ENCODE measurements around the gene PITPNB.

Gene PITPNB

GRCh38 chr22:27859336-27859735 lies 59.7 kb downstream of the PITPNB start:
- no peak for DNase-seq (ENCODE audit: low read depth in 2 of 2)

DNA sequence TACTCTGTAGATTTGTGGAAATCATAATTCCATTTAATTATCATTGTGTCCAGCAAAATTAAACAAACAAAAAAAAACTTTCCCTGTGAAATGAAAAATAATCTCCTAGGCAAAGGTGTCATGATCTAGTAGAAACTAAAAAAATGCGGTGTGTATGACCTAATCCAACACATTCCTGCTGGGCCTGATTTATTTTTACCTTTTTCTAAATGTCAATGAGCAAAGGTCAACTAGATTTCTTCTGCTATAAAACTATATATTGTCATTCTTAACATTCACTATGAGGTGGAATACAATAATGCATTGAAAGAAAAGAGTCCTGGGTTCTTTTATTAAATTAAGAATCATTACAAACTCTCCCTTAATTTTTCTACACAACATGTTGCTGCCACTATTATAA lies 60.4 kb downstream of the PITPNB start:
- DNase-seq (ENCODE audit: low read depth in 2 of 2), result no peak

DNA sequence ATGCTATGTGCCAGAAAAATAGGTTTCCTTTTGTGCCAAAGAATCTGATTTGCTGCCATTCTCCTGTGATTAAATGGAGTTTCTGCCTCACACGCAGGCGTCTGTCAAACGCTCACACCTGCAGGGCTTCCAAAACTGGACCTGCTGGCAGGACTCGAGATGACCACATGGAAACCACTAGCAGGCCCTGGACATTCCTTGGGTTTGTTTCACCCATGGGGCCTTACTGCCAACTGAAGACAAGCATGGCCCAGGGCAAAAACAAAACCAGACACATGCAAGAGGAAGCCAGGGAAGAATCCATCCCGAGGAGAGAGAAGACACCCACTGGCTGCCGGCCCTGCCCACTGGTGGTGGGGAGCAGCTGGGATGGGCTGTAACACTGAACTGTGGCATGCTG lies 61.6 kb downstream of the PITPNB start:
- no peak for DNase-seq (ENCODE audit: low read depth in 2 of 2)

DNA sequence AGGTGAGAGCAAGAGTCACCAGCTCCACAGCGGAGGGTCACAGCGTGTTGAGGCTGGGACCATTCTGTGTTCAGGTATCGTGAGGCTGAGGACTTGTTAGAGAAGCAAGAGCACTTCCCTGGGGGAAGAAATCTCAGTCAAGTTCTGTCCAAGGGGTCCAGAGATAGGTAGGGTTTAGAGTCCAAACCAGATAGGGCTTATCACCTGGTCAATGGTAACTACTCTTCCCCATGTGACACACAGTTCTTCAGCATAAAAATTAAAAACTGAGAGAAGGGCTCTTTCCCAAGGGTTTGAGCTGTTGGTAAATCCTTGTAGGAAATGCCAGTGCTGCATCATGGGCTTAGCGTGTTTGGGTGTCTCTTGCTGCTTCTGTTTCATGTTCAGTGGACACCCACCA lies 62.7 kb downstream of the PITPNB start:
- DNase-seq (ENCODE audit: low read depth in 2 of 2), result no peak

GRCh38 chr22:27853424-27853823 lies 65.6 kb downstream of the PITPNB start:
- DNase-seq (ENCODE audit: low read depth in 2 of 2), result no peak

DNA sequence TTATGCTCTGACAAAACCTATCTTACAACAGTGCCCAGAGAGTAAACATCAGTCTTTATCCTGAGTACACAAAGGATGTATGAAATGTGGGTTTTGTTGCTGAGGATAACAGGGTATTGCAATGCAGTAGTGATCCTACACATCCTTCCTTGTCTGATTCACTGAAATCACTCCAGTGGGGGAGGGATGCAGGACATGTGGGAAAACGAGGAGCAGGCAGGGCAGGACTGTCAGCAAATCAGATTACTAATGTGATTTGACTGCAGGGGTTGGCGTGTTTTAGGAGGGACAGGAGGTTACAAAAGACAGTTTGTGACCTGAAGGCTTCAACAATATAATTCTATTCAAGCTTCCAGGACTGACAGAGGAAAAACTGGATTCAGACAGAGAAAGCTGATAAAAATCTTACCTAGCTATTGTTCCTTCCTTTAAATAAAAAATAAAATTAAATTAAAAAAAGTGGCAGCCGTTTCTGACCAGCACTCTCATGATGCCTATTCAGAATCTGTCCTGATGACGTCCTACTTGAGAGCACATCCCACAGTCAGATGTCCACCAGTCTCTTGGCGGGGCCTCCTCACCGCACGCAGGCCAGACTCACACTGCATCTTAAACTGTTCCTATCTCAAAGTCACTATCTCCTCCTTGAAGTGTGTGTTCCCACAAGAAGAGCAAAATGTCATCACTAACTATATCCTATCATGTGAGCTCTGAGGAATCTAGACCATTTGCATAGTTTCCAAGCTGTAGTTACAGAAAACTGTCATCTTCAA lies 66.9 kb downstream of the PITPNB start:
- no peak for DNase-seq (ENCODE audit: low read depth in 2 of 2)

- DNase-seq (ENCODE audit: low read depth in 2 of 2), result no peak
Measured at GRCh38 chr22:27850000-27850521, 69.0 kb downstream of the PITPNB start.

GRCh38 chr22:27848005-27848404 lies 71.1 kb downstream of the PITPNB start:
- no peak for DNase-seq (ENCODE audit: low read depth in 2 of 2)

DNA sequence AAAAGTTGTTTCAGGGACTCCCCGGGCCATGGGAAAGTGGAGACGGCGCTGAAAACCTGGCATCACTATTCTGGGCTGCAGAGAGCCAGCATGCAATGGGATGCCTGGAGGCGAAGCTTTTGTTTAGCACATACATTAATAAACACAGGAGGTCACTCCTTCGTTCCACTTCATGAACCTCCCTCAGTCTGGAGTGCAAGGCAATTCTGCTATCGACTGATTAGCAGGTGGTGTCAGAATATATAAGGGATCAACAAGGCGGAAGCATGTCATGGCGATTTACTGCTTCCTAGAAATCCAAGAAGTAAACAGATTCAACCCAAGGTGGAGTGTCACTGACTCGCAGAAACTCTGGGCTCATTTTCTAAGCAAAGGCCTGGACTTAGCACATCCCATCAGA lies 72.1 kb downstream of the PITPNB start:
- no peak for DNase-seq (ENCODE audit: low read depth in 2 of 2)

DNA sequence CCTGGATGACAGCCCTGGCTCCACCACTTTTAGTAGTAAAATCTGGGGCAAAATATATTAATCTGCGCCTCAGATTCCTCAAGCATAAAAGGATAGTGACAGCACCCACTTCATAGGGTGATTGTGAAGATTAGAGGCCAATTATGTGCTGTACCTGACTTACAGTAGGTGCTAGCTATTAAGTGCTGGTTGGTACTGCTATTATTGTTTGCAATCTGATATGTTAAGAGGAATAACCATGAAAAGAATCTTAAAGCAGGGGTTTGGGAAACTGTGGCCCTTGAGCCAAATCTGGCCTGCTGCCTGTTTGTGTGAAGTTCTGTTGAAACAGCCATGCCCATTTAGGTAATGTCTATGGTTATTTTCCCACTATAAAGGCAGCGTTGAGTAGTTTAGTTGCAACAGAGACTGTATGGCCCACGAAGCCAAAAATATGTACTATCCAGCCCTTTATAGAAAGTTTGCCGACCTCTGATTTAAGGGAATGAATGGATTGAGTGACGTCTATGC lies 72.8 kb downstream of the PITPNB start:
- no peak for DNase-seq (ENCODE audit: low read depth in 2 of 2)

DNA sequence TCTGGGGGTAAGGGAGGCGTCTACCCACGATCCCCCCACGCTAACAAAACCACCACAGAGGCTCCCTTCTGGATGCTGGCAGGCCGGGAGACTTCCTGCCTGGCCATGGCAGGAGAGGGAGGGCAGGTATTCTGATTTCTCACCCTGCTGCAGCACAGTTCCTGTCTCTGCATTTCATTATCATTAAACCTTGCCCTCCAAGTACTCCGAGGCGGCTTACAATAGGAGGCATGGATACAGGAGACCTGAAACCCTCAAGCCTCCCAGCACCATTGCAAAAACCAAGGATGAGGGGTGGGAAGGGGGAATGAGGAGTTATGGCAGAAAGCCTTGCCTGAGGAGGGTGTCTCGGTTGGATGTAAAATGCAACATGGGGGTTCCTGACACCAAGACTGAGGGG lies 73.4 kb downstream of the PITPNB start:
- no peak for DNase-seq (ENCODE audit: low read depth in 2 of 2)

DNA sequence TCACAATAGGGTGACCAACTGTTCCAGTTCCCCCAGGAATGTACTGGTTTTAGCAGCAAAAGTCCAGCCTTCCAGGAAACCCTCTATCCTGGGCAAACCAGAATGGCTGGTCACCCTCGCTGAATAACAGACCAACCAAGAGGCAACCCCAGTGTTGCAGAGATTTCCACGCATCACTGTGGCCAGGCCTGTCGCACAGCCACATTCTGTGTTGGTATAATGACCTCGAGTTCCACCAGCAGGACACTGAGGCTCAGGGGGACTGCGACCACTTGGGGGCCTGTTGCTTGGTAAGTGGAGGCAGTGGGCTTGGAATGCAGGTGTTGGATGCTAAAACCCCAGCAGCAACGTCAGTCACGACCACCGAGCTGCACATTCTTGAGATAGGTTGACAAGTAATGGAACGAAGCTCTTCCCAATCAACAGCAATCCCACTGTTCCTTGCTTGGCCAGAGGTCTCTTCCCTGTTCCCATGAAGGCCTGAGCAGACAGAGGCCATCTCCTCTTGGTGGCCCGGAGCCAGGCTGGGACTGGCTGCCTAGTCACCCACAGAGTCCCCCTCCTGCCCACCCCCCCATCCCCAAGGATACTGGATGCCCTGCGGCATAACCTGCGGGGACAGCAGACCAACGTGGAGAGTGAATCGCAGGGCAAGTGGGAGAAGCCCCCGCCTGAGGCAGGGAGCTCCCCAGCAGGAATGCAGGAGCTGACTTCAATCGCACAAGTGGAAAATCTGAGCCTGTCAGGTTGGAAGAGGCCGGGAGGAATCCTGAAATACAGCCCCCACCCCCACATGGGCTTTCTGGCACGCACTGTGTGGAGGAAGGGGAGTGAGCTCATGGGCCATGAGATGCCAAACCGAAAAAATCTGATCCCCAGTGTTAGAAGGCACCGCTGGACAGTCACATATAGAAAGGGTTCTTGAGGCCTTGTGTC lies 74.1 kb downstream of the PITPNB start:
- DNase-seq (ENCODE audit: low read depth in 2 of 2), result no peak

- no peak for DNase-seq (ENCODE audit: low read depth in 2 of 2)
Measured at GRCh38 chr22:27844256-27844655, 74.8 kb downstream of the PITPNB start.

DNA sequence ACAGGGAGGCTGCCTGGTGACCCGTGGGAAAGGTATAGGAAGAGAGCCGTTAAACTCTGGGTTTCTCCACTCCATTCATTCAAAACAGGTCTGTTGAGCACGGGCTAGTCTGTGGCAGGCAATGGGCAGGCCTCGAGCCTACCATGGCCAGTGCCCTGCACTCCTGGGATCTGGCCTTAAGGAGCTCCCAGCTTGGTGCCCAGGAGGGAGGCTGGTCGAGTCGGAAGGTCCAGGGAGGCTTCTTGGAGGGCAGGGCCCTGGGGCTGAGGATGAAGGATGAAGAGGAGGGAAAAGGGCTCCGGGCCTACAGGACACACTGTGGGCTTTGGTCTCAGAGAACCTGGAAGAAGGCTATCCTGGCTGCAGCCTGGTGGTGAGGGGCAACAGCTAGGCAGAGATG lies 75.6 kb downstream of the PITPNB start:
- no peak for DNase-seq (ENCODE audit: low read depth in 2 of 2)

DNA sequence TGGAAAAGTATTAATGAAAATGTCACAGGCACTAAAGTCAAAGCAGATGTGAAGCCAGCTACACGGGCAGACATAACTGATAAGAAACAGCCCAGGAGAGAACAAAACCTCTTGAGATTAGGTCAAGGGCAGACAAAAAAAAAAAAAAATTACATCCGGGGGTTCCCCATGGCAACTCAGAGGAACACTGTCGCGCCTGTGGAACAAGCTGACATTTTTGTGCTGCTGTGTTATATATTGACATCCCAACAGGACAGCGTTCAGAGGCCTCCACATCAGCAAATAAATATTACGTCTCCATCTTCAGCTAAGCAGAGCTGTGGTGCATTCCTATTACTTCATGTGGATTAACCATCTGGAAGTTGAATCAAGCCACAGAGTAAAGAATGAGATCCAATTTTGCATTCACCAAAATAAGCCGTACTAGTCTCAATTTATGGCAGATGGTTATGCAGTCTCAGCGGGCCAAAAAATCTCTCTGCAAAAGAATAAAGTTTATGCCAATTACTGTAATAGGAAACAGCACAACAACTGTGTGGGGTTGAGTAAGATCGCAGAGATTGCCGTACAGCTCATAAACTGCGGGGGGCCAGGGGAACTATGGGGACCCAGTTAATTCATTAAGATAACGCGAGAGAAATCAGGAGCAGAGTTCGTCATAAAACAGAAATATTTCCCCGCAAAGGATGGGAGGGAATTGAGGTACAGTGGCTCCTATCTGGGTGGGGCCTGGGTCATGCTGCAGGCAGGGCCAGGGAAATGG lies 76.2 kb downstream of the PITPNB start:
- DNase-seq (ENCODE audit: low read depth in 2 of 2), result no peak

DNA sequence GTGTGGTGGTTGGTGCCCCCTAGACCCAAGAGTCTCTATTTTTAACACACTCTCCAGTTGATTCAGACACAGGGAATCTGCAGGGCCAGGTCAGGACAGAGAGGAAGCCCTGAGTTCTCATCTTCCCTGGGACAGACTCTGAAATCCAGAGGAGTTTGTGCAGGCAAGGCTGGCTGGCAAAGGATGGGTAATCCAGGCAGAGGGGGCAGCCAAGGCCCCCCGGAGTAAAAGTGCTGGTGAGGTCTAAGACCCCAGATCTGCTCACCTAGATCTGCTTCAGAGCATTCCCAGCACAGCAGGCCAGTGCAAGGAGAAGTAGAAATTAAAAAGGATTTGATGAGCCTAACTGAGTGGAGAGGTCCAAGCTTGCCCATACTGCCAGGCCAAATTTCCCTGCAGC lies 76.9 kb downstream of the PITPNB start:
- no peak for DNase-seq (ENCODE audit: low read depth in 2 of 2)

DNA sequence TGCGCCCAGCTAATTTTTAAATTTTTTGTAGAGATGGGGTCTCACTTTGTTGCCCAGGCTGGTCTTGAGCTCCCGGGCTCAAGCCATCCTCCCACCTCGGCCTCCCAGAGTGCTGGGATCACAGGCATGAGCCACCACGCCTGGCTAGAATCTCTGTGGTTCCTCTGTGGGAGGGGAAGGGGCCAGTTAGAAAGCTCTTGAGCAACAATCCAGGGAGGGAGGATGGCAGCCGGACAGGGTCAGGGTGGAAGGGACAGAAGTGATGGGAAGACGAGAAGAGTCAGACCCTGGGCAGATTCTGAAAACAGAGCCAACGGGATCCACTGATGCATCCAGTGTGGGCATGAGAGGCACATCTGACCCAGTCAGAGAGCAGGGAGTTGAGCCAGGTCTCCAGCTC lies 78.6 kb downstream of the PITPNB start:
- DNase-seq (ENCODE audit: low read depth in 2 of 2), result no peak

DNA sequence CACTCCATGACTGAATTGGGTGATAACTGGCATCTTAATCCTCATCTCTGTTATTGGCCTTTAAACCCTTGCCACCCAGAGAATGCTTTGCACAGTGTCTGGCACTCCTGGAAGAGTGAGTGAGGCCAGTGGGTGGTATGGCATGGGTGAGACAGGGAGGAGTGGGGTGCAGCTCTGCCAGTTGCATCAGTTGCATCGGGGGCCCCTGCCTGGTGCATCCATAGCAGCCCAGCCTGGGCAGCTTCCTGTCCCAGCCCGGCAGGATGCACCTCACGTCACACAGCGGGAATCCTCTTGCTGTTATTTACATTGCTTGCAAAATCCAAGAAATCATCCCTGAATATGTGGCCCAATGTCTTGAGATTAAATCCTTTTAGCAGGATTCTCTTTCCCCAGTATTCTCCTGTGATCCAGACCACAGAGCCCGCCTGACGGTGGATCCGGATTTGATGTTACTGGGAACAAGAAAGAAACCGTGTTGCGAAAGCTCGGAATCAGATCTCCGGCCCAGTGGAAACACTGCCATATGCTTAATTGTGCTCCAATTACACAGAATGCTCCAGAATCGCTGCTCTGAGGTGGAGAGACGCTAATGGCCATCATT lies 79.9 kb downstream of the PITPNB start:
- no peak for DNase-seq (ENCODE audit: low read depth in 2 of 2)

DNA sequence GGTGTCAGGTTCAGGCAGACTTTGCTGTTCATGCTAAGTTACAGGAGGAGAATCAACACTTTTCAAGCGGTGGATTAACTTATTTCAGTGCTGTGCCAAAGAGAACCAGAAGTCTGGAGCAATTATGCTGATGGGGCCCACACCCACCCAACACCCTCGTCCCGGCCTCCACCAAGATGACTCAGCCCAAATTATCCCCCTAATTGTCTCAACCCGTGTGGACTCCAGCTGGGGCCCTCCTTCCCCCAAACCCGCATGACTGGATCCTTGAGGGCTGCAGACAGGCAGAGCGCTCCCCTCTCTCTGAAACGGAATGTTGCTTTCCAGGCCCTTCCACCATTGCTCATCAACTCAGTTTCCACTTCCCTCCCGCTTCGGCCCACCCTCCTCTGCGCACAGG lies 82.9 kb downstream of the PITPNB start:
- no peak for DNase-seq (ENCODE audit: low read depth in 2 of 2)

GRCh38 chr22:27835446-27835845 lies 83.6 kb downstream of the PITPNB start:
- no peak for DNase-seq (ENCODE audit: low read depth in 2 of 2)
